ENCODE measurements around the gene EPB42.

DNA sequence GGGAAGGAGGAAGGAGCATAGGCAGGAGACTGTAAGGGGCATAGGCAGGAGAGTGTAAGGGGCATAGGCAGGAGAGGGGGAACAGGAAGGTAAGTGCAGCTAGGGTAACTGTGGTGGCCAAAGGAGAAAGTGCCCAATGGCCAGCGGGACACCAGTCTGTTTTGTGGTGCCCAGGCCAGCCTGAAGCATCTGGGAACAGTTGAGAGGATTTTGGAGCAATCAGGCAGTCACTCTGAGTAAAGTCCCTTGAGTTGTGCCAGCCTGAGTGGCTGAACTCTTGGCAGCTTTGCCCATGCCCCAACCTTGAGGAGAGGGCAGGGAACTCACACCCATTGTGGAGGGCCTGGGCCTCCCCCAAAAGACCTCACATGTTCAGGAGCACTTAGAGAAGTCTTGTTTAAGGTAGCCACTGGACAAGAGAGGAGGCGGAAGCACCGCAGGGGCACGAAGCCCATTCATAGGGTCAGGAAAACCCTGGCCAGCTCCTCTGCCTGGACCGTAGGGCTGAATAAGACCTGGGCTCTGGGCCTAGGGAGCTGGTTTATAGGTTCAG lies 49.4 kb upstream of the EPB42 start:
- TF ChIP-seq, protein P1, sequence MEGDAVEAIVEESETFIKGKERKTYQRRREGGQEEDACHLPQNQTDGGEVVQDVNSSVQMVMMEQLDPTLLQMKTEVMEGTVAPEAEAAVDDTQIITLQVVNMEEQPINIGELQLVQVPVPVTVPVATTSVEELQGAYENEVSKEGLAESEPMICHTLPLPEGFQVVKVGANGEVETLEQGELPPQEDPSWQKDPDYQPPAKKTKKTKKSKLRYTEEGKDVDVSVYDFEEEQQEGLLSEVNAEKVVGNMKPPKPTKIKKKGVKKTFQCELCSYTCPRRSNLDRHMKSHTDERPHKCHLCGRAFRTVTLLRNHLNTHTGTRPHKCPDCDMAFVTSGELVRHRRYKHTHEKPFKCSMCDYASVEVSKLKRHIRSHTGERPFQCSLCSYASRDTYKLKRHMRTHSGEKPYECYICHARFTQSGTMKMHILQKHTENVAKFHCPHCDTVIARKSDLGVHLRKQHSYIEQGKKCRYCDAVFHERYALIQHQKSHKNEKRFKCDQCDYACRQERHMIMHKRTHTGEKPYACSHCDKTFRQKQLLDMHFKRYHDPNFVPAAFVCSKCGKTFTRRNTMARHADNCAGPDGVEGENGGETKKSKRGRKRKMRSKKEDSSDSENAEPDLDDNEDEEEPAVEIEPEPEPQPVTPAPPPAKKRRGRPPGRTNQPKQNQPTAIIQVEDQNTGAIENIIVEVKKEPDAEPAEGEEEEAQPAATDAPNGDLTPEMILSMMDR (IDR thresholded peaks at IDR 0.05): no peak
- no peak for TF ChIP-seq POLR2A (IDR thresholded peaks at IDR 0.05)

Data from right lobe of liver (tissue), 4 donors.